Spinal cord (tissue), 10 donors: Measurements from ENCODE around the gene CDCA8. TPM values are rescaled to one million over a fixed set of nuclear protein-coding genes. Genes with fewer than 3 reads are reported as not detected.
A peak's percentile ranks its signal among the peaks of the same experiment; 100 is the strongest.

Experiments used
- DNase-seq, 6 donors: peaks; one replicate each; pipeline versions ENCODE4 v3.0.0 to v3.0.0-alpha.2; 2013 to 2015; ENCODE audit warnings: low spot score in 6 of 6, low read depth in 4 of 6
- H3K27ac ChIP-seq: one replicate; pipeline ENCODE4 v1.5.1; 2013; ENCODE audit warnings: low read depth, low read length, control low read depth
- H3K27me3 ChIP-seq: one replicate; pipeline ENCODE4 v1.6.1; 2013; ENCODE audit warnings: low read length; ENCODE audit not compliant: control insufficient read depth, insufficient read depth
- H3K36me3 ChIP-seq: one replicate; pipeline ENCODE4 v1.6.1; 2013; ENCODE audit warnings: low read length; ENCODE audit not compliant: control insufficient read depth, insufficient read depth
- H3K4me1 ChIP-seq: one replicate; pipeline ENCODE4 v1.6.1; 2013; ENCODE audit warnings: low read length; ENCODE audit not compliant: control insufficient read depth, insufficient read depth
- H3K4me3 ChIP-seq: one replicate; pipeline ENCODE4 v1.5.1; 2013; ENCODE audit warnings: low read depth, low read length, control low read depth
- H3K9me3 ChIP-seq: one replicate; pipeline ENCODE4 v1.6.1; 2013; ENCODE audit warnings: low read length; ENCODE audit not compliant: control insufficient read depth, insufficient read depth
- WGBS: methylation state at CpG from one replicate; pipeline ENCODE4 v1.1.5; 2013; ENCODE audit warnings: missing lambda C conversion rate; ENCODE audit not compliant: insufficient coverage; 5-methylcytosine and 5-hydroxymethylcytosine counted together
- polyA plus RNA-seq, 2 donors: library from polyadenylated mRNA; unstranded; fragments of 120-200 nt; gene quantifications; one replicate each; pipeline ENCODE4 v1.2.1, GENCODE V29; 2013; ENCODE audit not compliant: insufficient read length in 2 of 2
- total RNA-seq, 2 donors: library from RNA; depleted of rRNA in 1 of 2; stranded (reverse); fragments of 120-200 nt in 1 of 2; fragments of >200 nt in 1 of 2; gene quantifications; one replicate each; pipeline versions ENCODE4 v1.2.3 to v1.2.4, GENCODE V29; 2013 to 2014
- donor health status: healthy.

Gene CDCA8
- total and polyA plus RNA-seq, 4 donors, result 2.2 to 8.1 (median 5.2) TPM

GRCh38 chr1:37670133-37670532 lies 22.2 kb upstream of the CDCA8 start:
- peaks cover 8% of the 10 kb centered on the region for H3K27me3 ChIP-seq
- no peak for DNase-seq
- H3K27ac ChIP-seq, result no peak overlapping the region
- 85% methylated on average over 2 of the region's 2 CpGs for WGBS
- no peaks in the 10 kb centered on the region for H3K9me3 ChIP-seq
- peaks cover 11% of the 10 kb centered on the region for H3K4me1 ChIP-seq
- H3K4me3 ChIP-seq, result no peak overlapping the region
- no peaks in the 10 kb centered on the region for H3K36me3 ChIP-seq

- Histone ChIP-seq H3K27ac (no peak overlapping the region), H3K4me1 (peaks cover 19% of the 10 kb centered on the region), H3K36me3 (no peaks in the 10 kb centered on the region), H3K9me3 (no peaks in the 10 kb centered on the region), H3K27me3 (peaks cover 8% of the 10 kb centered on the region), H3K4me3 (no peak overlapping the region)
- 61% methylated on average over 4 of the region's 6 CpGs for WGBS
- no peak for DNase-seq
Measured at GRCh38 chr1:37671261-37671660, 21.1 kb upstream of the CDCA8 start.

GRCh38 chr1:37672136-37672870 lies 20.0 kb upstream of the CDCA8 start:
- Histone ChIP-seq H3K36me3 (no peaks in the 10 kb centered on the region), H3K4me3 (no peak overlapping the region), H3K27ac (no peak overlapping the region), H3K4me1 (peaks cover 14% of the 10 kb centered on the region), H3K27me3 (peaks cover 8% of the 10 kb centered on the region), H3K9me3 (no peaks in the 10 kb centered on the region)
- WGBS, result 52% methylated on average over 9 of the region's 9 CpGs
- DNase-seq, result no peak

- Histone ChIP-seq H3K27me3 (peaks cover 2% of the 10 kb centered on the region), H3K4me1 (peaks cover 11% of the 10 kb centered on the region), H3K27ac (no peak overlapping the region), H3K9me3 (no peaks in the 10 kb centered on the region), H3K4me3 (no peak overlapping the region), H3K36me3 (no peaks in the 10 kb centered on the region)
- WGBS, result 63% methylated on average over 10 of the region's 10 CpGs
- DNase-seq, result no peak
Measured at GRCh38 chr1:37673920-37674319, 18.4 kb upstream of the CDCA8 start.

- peak in 2 of 6 donors; percentile 45 to 86 for DNase-seq
- no peak overlapping the region for H3K27ac ChIP-seq
Measured at GRCh38 chr1:37676281-37677142, 15.8 kb upstream of the CDCA8 start.

GRCh38 chr1:37677143-37677439 lies 15.2 kb upstream of the CDCA8 start:
- H3K27me3 ChIP-seq, result no peaks in the 10 kb centered on the region
- no CpG with 5 or more reads among the region's 4 CpGs for WGBS
- no peak overlapping the region for H3K27ac ChIP-seq
- no peaks in the 10 kb centered on the region for H3K36me3 ChIP-seq
- peaks cover 11% of the 10 kb centered on the region for H3K4me1 ChIP-seq
- H3K4me3 ChIP-seq, result no peak overlapping the region
- DNase-seq, result no peak
- no peaks in the 10 kb centered on the region for H3K9me3 ChIP-seq

More at GRCh38 chr1:37676281-37677142, 15.8 kb upstream of the CDCA8 start:
- H3K36me3 ChIP-seq, result no peaks in the 10 kb centered on the region
- H3K4me1 ChIP-seq, result peaks cover 11% of the 10 kb centered on the region
- H3K27me3 ChIP-seq, result no peaks in the 10 kb centered on the region
- 38% methylated on average over 10 of the region's 14 CpGs for WGBS
- no peaks in the 10 kb centered on the region for H3K9me3 ChIP-seq
- H3K4me3 ChIP-seq, result no peak overlapping the region

GRCh38 chr1:37677808-37678207 lies 14.5 kb upstream of the CDCA8 start:
- no peak for DNase-seq
- WGBS, result 83% methylated on average over 3 of the region's 5 CpGs
- no peaks in the 10 kb centered on the region for H3K9me3 ChIP-seq
- no peaks in the 10 kb centered on the region for H3K27me3 ChIP-seq
- peaks cover 3% of the 10 kb centered on the region for H3K36me3 ChIP-seq
- H3K4me3 ChIP-seq, result no peak overlapping the region
- H3K27ac ChIP-seq, result no peak overlapping the region
- H3K4me1 ChIP-seq, result peaks cover 11% of the 10 kb centered on the region

- 94% methylated on average over 2 of the region's 3 CpGs for WGBS
- H3K27me3 ChIP-seq, result no peaks in the 10 kb centered on the region
- no peaks in the 10 kb centered on the region for H3K9me3 ChIP-seq
- DNase-seq, result no peak
- H3K4me1 ChIP-seq, result peaks cover 6% of the 10 kb centered on the region
- H3K4me3 ChIP-seq, result no peak overlapping the region
- H3K36me3 ChIP-seq, result peaks cover 27% of the 10 kb centered on the region
- H3K27ac ChIP-seq, result no peak overlapping the region
Measured at GRCh38 chr1:37680933-37681332, 11.4 kb upstream of the CDCA8 start.

GRCh38 chr1:37682334-37682987 lies 9.9 kb upstream of the CDCA8 start:
- no peaks in the 10 kb centered on the region for H3K4me1 ChIP-seq
- no peak overlapping the region for H3K27ac ChIP-seq
- H3K9me3 ChIP-seq, result no peaks in the 10 kb centered on the region
- WGBS, result 64% methylated on average over 5 of the region's 5 CpGs
- H3K27me3 ChIP-seq, result no peaks in the 10 kb centered on the region
- no peak overlapping the region for H3K4me3 ChIP-seq
- DNase-seq, result peak in 5 of 6 donors; percentile 51 to 91 (median 71)
- H3K36me3 ChIP-seq, result peaks cover 40% of the 10 kb centered on the region
